Measurements from ENCODE around the gene GFM1. TPM values are rescaled to one million over a fixed set of nuclear protein-coding genes. Genes with fewer than 3 reads are reported as not detected.

The GFM1 gene
- polyA plus RNA-seq, 1 donor (not counting 4 experiments of a cell fraction or from before 2014, with no cell fraction given), result 35.9 TPM

GRCh38 chr3:158739078-158739477 is 94.8 kb downstream of the GFM1 start:
- DNase-seq (ENCODE audit: low read depth, low spot score), result no peak
- no peak overlapping the region for H3K4me2 ChIP-seq (ENCODE audit: control insufficient read depth, extremely low read depth, insufficient read depth, low read depth, low read length)
- H3K36me3 ChIP-seq (ENCODE audit: control insufficient read depth in 2 of 2, extremely low read depth in 1 of 2, insufficient read depth in 2 of 2, low read length in 2 of 2), result no peaks in the 10 kb centered on the region
- no peaks in the 10 kb centered on the region for H3K4me1 ChIP-seq (ENCODE audit: control insufficient read depth, extremely low read depth, insufficient read depth, low read length)
- FAIRE-seq, result no peak
- no peaks in the 10 kb centered on the region for H3K27me3 ChIP-seq (ENCODE audit: control insufficient read depth, extremely low read depth, insufficient read depth, low read length)
- H3K9ac ChIP-seq (ENCODE audit: control insufficient read depth, extremely low read depth, insufficient read depth, low read length), result no peak overlapping the region
- TF ChIP-seq CTCF (optimal IDR thresholded peaks at IDR 0.05 in 1 of 3, IDR thresholded peaks at IDR 0.05 in 1 of 3, conservative IDR thresholded peaks at IDR 0.05 in 1 of 3; ENCODE audit: extremely low read depth in 1 of 3, insufficient read depth in 2 of 3, low read length in 3 of 3) (no peak), EZH2 (IDR thresholded peaks at IDR 0.05; ENCODE audit: low read length) (no peak)
- H3K27ac ChIP-seq (ENCODE audit: control insufficient read depth, insufficient read depth, low read length), result no peak overlapping the region
- H3K9me1 ChIP-seq (ENCODE audit: control insufficient read depth, extremely low read depth, insufficient read depth, low read length), result no peaks in the 10 kb centered on the region
- no peak overlapping the region for H2AFZ ChIP-seq (ENCODE audit: control insufficient read depth, low read length)
- H4K20me1 ChIP-seq (ENCODE audit: control insufficient read depth, extremely low read depth, insufficient read depth, low read length), result no peaks in the 10 kb centered on the region
- H3K4me3 ChIP-seq (ENCODE audit: control insufficient read depth in 2 of 3, extremely low read depth in 1 of 3, insufficient read depth in 2 of 3, low read depth in 1 of 3, low read length in 3 of 3), result no peak overlapping the region
- dilution Hi-C loops (cut with MboI; ENCODE audit: extremely low pct_ligation_motif_present, low sequenced_read_pairs), result no loop called here
- no peaks in the 10 kb centered on the region for H3K79me2 ChIP-seq (ENCODE audit: control insufficient read depth, insufficient read depth, low read length)
- no peaks in the 10 kb centered on the region for H3K9me3 ChIP-seq (ENCODE audit: control insufficient read depth, low read depth, low read length)

- Histone ChIP-seq H3K9me1 (ENCODE audit: control insufficient read depth, extremely low read depth, insufficient read depth, low read length) (no peaks in the 10 kb centered on the region), H2AFZ (ENCODE audit: control insufficient read depth, low read length) (no peak overlapping the region), H3K36me3 (ENCODE audit: control insufficient read depth in 2 of 2, extremely low read depth in 1 of 2, insufficient read depth in 2 of 2, low read length in 2 of 2) (no peaks in the 10 kb centered on the region), H3K4me2 (ENCODE audit: control insufficient read depth, extremely low read depth, insufficient read depth, low read depth, low read length) (no peak overlapping the region), H3K4me1 (ENCODE audit: control insufficient read depth, extremely low read depth, insufficient read depth, low read length) (no peaks in the 10 kb centered on the region), H3K27ac (ENCODE audit: control insufficient read depth, insufficient read depth, low read length) (no peak overlapping the region), H3K9me3 (ENCODE audit: control insufficient read depth, low read depth, low read length) (no peaks in the 10 kb centered on the region), H3K9ac (ENCODE audit: control insufficient read depth, extremely low read depth, insufficient read depth, low read length) (no peak overlapping the region), H3K4me3 (ENCODE audit: control insufficient read depth in 2 of 3, extremely low read depth in 1 of 3, insufficient read depth in 2 of 3, low read depth in 1 of 3, low read length in 3 of 3) (no peak overlapping the region), H3K79me2 (ENCODE audit: control insufficient read depth, insufficient read depth, low read length) (no peaks in the 10 kb centered on the region), H4K20me1 (ENCODE audit: control insufficient read depth, extremely low read depth, insufficient read depth, low read length) (no peaks in the 10 kb centered on the region), H3K27me3 (ENCODE audit: control insufficient read depth, extremely low read depth, insufficient read depth, low read length) (no peaks in the 10 kb centered on the region)
- DNase-seq (ENCODE audit: low read depth, low spot score) (no peak), FAIRE-seq (no peak)
- TF ChIP-seq CTCF (optimal IDR thresholded peaks at IDR 0.05 in 1 of 3, IDR thresholded peaks at IDR 0.05 in 1 of 3, conservative IDR thresholded peaks at IDR 0.05 in 1 of 3; ENCODE audit: extremely low read depth in 1 of 3, insufficient read depth in 2 of 3, low read length in 3 of 3) (no peak), EZH2 (IDR thresholded peaks at IDR 0.05; ENCODE audit: low read length) (no peak)
- dilution Hi-C loops (cut with MboI; ENCODE audit: extremely low pct_ligation_motif_present, low sequenced_read_pairs), result no loop called here
Observed at GRCh38 chr3:158739661-158740060, 95.3 kb downstream of the GFM1 start.

Small RNA genes lying within 50 kb of the gene (small RNA-seq; reads per million reads assigned to genes)
- 0 reads per million in 3 experiments for gene AC025033.1 (ENCODE audit: insufficient read length in 3 of 3, low read depth in 3 of 3, low replicate concordance in 1 of 3)
- gene AC080013.6 (ENCODE audit: insufficient read length in 3 of 3, low read depth in 3 of 3, low replicate concordance in 1 of 3), result 0 reads per million in 3 experiments

Other genes with a start within 250 kb of the GFM1 start
- gene MLF1, start 73.3 kb upstream of the GFM1 start, polyA plus RNA-seq, result 7.0 to 11.8 TPM (median 8.6 TPM) in 3 replicates
- gene LXN, start 28.1 kb downstream of the GFM1 start, polyA plus RNA-seq, result 4.8 to 8.4 TPM (median 6.8 TPM) in 3 replicates
- not detected in 3 replicates for gene RARRES1, start 87.9 kb downstream of the GFM1 start, polyA plus RNA-seq
- gene MFSD1, start 157.5 kb downstream of the GFM1 start, polyA plus RNA-seq, result 36.8 to 52.4 TPM (median 49.8 TPM) in 3 replicates